HCT116 (cell line): ENCODE results near the gene CTXND1.

Source experiments
- CEBPB ChIP-seq: IDR thresholded peaks from 2 replicates; pipeline ENCODE4 v1.6.1; 2012; ENCODE audit warnings: low read depth
- POLR2A ChIP-seq: IDR thresholded peaks from 2 replicates; pipeline ENCODE4 v1.7.0; 2011; ENCODE audit warnings: borderline replicate concordance; ENCODE audit not compliant: insufficient read depth, insufficient read length; ENCODE audit errors: extremely low read depth

DNA sequence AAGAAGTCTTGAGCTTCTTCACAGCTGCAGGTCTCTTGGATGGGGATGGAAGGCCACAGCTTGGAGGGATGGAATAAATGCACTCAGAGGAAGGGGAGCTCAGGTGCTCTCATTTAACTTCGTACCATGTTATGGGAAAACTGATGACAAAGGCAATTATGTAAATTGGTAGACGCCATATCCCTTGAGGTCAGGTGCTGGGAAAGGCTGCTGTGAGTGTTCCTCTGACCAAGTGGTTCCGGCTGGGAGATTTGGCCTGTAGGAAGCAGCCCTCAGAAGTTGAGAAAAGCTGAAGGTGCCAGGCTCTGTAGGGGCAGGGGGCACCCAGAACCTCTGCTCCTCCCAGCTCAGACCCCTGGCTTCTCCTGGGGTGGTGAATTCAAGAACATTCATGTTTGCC, 52.1 kb downstream of the CTXND1 start:
- TF ChIP-seq CEBPB (no peak), POLR2A (no peak)
